Measurements from ENCODE around the gene ROMO1.
"Not testable (repeated sequence)": the region's sequence is repeated elsewhere in the genome, so short reads cannot be mapped to it uniquely, and the experiment has no call there.

The ROMO1 gene

DNA sequence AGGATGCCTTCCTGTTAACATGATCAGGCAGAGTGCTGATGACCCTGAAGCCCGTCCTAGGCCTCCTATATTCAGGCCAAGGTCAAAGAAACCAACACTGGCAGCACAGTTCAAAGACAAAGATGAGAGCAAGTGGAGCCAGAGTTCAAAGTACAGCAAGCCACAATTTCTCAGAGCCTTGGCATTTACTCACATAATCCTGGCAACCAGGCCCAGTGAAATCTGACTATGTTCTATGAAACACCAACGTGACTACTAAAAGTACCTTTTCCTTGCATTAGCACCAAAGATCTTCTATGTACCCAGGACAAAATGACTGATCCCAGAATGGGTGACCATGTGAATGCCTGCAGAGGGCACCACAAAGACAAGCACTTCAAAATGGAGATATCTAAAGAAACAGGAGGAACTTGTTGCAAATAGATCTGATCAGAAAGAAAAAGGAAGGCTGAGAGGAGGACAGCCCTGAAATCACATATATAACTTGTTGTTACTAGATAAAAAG is 3.9 kb upstream of the ROMO1 start:
- no peak overlapping the region for H2AFZ ChIP-seq (ENCODE audit: low read depth, low read length)
- H3K4me1 ChIP-seq (ENCODE audit: insufficient read depth, low read length): peaks cover 11% of the 10 kb centered on the region
- peaks cover under 1% of the 10 kb centered on the region for H3K36me3 ChIP-seq (ENCODE audit: insufficient read depth, low read length)
- H3K27me3 ChIP-seq (ENCODE audit: insufficient read depth, low read length): no peaks in the 10 kb centered on the region
- no peaks in the 10 kb centered on the region for H3K9me3 ChIP-seq (ENCODE audit: low read length)
- no peak overlapping the region for H3K4me3 ChIP-seq (ENCODE audit: low read length)

GRCh38 chr20:35695978-35696377 is 3.2 kb upstream of the ROMO1 start:
- Histone ChIP-seq H2AFZ (ENCODE audit: low read depth, low read length) (no peak overlapping the region), H3K27me3 (ENCODE audit: insufficient read depth, low read length) (no peaks in the 10 kb centered on the region), H3K36me3 (ENCODE audit: insufficient read depth, low read length) (peaks cover 3% of the 10 kb centered on the region), H3K4me1 (ENCODE audit: insufficient read depth, low read length) (peaks cover 15% of the 10 kb centered on the region), H3K4me3 (ENCODE audit: low read length) (no peak overlapping the region), H3K9me3 (ENCODE audit: low read length) (no peaks in the 10 kb centered on the region)

GRCh38 chr20:35697696-35698297 is 1.4 kb upstream of the ROMO1 start:
- Histone ChIP-seq H3K4me1 (ENCODE audit: insufficient read depth, low read length) (peaks cover 15% of the 10 kb centered on the region), H3K4me3 (ENCODE audit: low read length) (peak overlapping the region; percentile 72), H3K27me3 (ENCODE audit: insufficient read depth, low read length) (no peaks in the 10 kb centered on the region), H2AFZ (ENCODE audit: low read depth, low read length) (peak overlapping the region; percentile 93), H3K9me3 (ENCODE audit: low read length) (no peaks in the 10 kb centered on the region), H3K36me3 (ENCODE audit: insufficient read depth, low read length) (peaks cover 20% of the 10 kb centered on the region)

DNA sequence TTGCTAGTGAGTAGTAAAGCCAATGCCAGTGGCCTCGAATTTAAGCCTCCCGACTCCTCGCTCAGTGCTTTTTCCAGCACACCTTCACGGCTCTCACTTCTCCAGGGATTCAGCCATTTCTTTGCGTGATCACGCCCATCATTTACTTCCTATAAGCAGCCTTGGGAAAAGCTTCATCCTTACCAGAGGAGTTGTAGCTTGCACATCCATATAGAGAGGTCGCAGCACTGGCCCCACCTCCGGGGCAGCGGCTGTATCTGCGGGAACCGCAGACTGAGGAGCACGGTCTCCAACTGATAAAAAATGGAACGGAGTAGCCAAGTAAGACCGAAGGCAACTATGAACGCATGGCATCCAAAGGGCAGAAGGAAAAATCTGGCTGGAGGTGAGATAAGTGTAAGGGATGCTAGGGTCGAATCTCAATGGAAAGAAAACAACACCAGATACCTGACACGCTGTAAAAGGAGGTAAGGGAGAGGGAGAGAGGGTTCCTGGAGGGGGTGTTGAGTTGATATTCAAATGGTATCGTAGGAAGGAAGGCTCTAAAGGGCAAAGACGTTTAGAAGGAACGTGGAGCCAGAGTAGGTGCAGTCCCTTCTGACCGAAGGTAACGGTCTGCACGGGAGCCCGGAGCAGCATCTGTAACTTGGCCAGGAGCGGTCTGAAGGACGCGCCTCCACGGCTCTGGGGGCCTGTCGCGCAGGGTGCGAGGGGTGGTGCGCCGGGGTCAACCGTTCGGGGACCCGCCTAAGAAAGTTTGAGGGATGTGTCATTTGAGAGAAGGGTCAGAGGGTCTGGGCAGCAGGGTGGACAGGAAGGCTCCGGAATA is 693 bp upstream of the ROMO1 start:
- Histone ChIP-seq H3K36me3 (ENCODE audit: insufficient read depth, low read length) (peaks cover 27% of the 10 kb centered on the region), H3K27me3 (ENCODE audit: insufficient read depth, low read length) (no peaks in the 10 kb centered on the region), H3K4me3 (ENCODE audit: low read length) (peak overlapping the region; percentile 72), H3K4me1 (ENCODE audit: insufficient read depth, low read length) (peaks cover 15% of the 10 kb centered on the region), H3K9me3 (ENCODE audit: low read length) (no peaks in the 10 kb centered on the region), H2AFZ (ENCODE audit: low read depth, low read length) (peak overlapping the region; percentile 93)

- Histone ChIP-seq H3K4me3 (ENCODE audit: low read length) (peak overlapping the region; percentile 72), H3K9me3 (ENCODE audit: low read length) (no peaks in the 10 kb centered on the region), H3K36me3 (ENCODE audit: insufficient read depth, low read length) (peaks cover 43% of the 10 kb centered on the region), H3K27me3 (ENCODE audit: insufficient read depth, low read length) (no peaks in the 10 kb centered on the region), H3K4me1 (ENCODE audit: insufficient read depth, low read length) (peaks cover 15% of the 10 kb centered on the region), H2AFZ (ENCODE audit: low read depth, low read length) (no peak overlapping the region)
Measured at GRCh38 chr20:35699957-35700624, 886 bp downstream of the ROMO1 start.

- H3K4me3 ChIP-seq (ENCODE audit: low read length): peak overlapping the region; percentile 72
- peaks cover 49% of the 10 kb centered on the region for H3K36me3 ChIP-seq (ENCODE audit: insufficient read depth, low read length)
- no peaks in the 10 kb centered on the region for H3K9me3 ChIP-seq (ENCODE audit: low read length)
- no peaks in the 10 kb centered on the region for H3K27me3 ChIP-seq (ENCODE audit: insufficient read depth, low read length)
- H3K4me1 ChIP-seq (ENCODE audit: insufficient read depth, low read length): peaks cover 15% of the 10 kb centered on the region
- no peak overlapping the region for H2AFZ ChIP-seq (ENCODE audit: low read depth, low read length)
Measured at GRCh38 chr20:35700625-35701148, 1.5 kb downstream of the ROMO1 start.

GRCh38 chr20:35702051-35702823 is 3.0 kb downstream of the ROMO1 start:
- peaks cover 63% of the 10 kb centered on the region for H3K36me3 ChIP-seq (ENCODE audit: insufficient read depth, low read length)
- H3K4me1 ChIP-seq (ENCODE audit: insufficient read depth, low read length): peaks cover 15% of the 10 kb centered on the region
- H3K27me3 ChIP-seq (ENCODE audit: insufficient read depth, low read length): no peaks in the 10 kb centered on the region
- H2AFZ ChIP-seq (ENCODE audit: low read depth, low read length): no peak overlapping the region
- H3K4me3 ChIP-seq (ENCODE audit: low read length): no peak overlapping the region
- H3K9me3 ChIP-seq (ENCODE audit: low read length): no peaks in the 10 kb centered on the region

- H3K4me3 ChIP-seq (ENCODE audit: low read length): no peak overlapping the region
- H3K9me3 ChIP-seq (ENCODE audit: low read length): no peaks in the 10 kb centered on the region
- peaks cover 9% of the 10 kb centered on the region for H3K4me1 ChIP-seq (ENCODE audit: insufficient read depth, low read length)
- no peaks in the 10 kb centered on the region for H3K27me3 ChIP-seq (ENCODE audit: insufficient read depth, low read length)
- peaks cover 70% of the 10 kb centered on the region for H3K36me3 ChIP-seq (ENCODE audit: insufficient read depth, low read length)
- H2AFZ ChIP-seq (ENCODE audit: low read depth, low read length): no peak overlapping the region
Measured at GRCh38 chr20:35702824-35703695, 3.9 kb downstream of the ROMO1 start.

- Histone ChIP-seq H3K4me3 (ENCODE audit: low read length) (no peak overlapping the region), H3K4me1 (ENCODE audit: insufficient read depth, low read length) (peaks cover 17% of the 10 kb centered on the region), H3K36me3 (ENCODE audit: insufficient read depth, low read length) (peaks cover 85% of the 10 kb centered on the region), H3K27me3 (ENCODE audit: insufficient read depth, low read length) (no peaks in the 10 kb centered on the region), H3K9me3 (ENCODE audit: low read length) (no peaks in the 10 kb centered on the region), H2AFZ (ENCODE audit: low read depth, low read length) (no peak overlapping the region)
Measured at GRCh38 chr20:35704514-35705261, 5.5 kb downstream of the ROMO1 start.

- H3K4me3 ChIP-seq (ENCODE audit: low read length); H3K27me3 ChIP-seq (ENCODE audit: insufficient read depth, low read length); H2AFZ ChIP-seq (ENCODE audit: low read depth, low read length); H3K9me3 ChIP-seq (ENCODE audit: low read length): not testable (repeated sequence)
- peaks cover 94% of the 10 kb centered on the region for H3K36me3 ChIP-seq (ENCODE audit: insufficient read depth, low read length)
- H3K4me1 ChIP-seq (ENCODE audit: insufficient read depth, low read length): peaks cover 21% of the 10 kb centered on the region
Measured at GRCh38 chr20:35705894-35706293, 6.7 kb downstream of the ROMO1 start.
